ENCODE measurements around the gene ABO.
"Not testable (repeated sequence)": the region's sequence is repeated elsewhere in the genome, so short reads cannot be mapped to it uniquely, and the experiment has no call there.

The ABO gene

DNA sequence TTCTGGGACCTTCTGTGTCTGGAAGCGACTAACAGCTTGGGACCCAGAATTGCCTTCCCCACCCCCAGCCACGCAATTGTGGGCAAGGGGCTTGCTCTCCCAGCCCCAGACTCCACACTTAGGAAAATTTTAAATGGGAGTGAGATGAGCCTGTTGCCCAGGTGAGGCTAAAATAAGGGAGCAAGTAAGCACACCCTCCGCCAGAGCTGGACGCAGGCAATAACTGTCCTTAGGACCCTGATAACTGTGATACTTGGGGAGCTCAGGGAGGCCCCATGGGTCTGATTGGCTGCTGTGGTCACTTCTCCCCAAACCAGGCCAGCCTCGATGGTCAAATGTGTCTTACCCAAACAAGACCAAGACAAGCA, 13.3 kb downstream of the ABO start:
- no peak for DNase-seq

DNA sequence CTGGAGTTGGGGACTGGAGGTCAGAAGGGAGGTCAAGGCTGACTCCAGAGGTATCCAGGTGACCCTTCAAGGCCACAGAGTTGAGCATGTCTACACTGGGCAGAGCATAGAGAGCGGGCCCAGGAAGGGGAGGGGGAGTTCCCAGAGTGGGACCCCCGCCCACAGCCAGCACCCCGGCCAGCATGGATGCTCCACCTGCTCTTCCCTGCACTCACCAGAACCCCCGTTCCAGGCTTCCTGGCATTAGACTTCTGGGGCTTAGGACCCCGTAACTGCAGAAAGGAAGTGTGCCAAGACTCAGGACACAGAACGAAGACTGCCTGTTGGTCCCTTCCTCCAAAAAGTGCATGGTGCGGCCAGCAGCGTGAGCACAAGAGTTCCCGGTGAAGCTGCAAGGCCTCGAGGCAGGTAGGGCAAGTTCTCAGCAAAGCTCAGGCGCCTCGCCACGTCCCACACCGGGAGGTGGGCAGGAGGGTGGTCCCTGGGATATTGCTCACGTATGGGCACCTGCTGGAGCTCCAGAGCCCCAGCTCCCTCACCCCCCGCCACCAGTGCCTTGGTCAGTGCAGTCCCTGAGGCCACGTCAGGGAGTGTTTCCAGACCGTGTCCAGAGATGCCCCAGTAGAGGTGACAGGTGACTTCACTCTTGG, 13.8 kb downstream of the ABO start:
- no peak for DNase-seq

DNA sequence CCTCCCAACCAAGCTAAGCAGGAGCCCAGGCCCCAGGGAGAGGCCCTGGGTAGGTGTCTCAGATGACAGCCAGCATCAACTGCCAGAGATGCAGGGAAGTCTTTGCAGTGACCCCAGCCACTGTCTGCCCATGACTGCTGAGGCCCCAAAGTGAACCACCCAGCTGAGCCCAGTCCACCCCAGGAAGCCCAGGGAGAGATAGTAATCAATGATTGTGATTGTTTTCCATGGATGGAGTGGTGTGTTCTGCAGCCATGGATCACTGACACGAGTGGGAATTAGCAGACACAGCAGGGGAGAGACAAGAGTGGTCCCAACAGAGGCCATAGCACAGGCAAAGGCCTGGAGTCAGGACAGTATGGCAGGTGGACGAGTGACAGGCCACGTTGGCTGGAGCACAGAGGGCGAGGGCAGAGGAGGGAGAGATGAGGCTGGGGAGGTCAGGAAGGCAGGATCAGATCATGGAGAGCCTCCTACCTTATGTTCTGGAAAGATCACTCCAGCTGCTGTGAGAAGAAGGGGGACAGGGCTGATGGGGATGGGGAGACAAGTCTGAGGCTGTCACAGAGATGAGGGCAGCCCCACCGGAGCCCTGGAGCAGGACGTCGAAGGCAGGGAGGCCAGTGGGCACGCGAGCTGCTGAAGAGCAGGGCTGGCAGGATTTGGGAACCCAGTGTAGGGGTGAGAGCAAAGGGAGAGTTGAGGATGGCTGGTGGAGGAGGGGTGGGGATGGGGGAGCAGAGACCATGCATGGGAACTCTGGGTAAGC, 14.5 kb downstream of the ABO start:
- DNase-seq = no peak

DNA sequence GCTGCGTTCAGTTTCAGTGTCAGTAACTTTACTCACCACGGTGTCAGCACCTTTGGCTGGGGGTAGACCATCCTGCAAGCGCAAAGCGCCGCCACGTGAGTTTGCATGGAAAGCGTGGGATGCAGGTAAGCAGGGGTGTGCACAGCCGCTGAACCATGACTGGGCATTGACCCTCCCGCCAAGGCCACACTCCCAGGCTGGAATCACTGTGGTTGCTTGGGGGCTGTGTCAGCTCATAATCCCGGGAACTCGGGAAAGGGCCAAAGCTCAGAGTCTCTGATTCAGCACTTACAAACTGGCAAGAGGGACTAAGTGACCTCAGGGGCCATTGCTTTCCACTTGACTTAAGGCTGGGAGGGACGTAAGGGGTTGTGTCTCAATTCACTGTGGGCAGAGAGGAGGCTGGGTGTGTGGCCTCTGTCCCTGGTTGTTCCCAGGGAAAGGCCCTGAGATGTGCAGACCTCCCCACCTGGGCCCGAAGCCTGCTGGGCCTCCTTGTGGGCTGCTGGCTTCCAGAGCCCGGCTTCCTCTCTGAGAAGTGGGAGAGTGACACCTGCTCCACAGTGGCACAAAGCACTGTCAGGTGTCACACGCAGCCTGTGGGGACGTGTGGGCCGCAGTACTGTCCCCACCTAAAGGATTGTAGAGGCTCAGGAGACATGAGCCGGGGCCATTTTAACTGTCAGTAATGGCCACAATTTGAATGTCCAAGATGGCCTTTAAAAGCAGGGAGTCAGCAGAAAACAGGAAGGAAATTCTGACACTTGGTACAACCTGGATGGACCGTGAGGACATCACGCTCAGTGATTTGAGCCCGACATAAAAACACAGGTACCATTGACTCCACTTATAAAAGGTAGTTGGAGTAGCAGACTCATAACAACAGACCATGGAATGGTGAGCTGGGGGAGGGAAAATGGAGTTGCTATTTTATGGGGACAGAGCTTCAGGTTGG, 16.7 kb downstream of the ABO start:
- no peak for DNase-seq

DNA sequence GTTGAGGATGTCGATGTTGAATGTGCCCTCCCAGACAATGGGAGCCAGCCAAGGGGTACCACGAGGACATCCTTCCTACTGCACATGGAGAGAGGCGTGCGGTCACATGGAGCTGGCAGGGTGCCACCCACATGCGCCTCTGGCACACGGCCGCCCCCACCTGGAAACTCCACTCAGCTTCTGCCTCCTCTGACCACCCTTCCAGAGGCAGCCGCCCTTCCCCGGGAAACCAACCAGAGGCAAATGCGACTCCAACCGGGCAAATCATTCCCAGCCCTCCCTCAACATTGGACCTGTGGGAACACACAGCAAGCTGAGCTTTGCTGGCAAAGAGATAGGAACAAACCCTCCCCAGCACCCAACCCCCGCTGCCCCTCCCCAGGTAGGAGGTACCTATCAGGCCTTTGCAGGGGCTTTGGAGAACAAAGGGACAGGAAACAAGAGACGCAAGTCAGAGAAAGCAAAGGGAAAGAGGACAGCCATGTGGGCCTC, 17.5 kb downstream of the ABO start:
- DNase-seq = no peak

DNA sequence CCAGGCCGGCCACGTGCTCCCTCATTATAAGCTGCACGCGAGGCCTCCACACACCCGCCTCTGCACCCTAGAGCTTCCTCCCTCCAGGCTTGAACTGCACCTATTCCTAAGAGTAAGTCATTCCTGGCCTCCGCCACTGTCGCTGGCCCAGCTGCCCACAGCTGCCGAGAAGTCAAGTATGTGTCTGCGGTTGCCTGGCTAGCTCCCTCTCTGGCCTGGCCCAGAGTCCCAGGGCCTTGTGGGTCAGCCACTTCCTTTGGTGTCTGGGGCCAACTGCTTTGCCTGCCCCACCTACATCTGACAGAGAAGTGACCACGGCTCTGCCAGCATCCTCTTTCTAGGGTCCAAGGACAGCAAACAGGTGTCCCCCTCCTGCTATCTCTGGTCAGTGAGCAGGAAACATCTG, 18.3 kb downstream of the ABO start:
- no peak for DNase-seq

GRCh38 chr9:133256136-133256461, 18.9 kb downstream of the ABO start:
- no peak for DNase-seq

- DNase-seq = no peak
Observed at GRCh38 chr9:133255371-133256135, 19.4 kb downstream of the ABO start.

GRCh38 chr9:133254471-133254870, 20.5 kb downstream of the ABO start:
- no peak for DNase-seq

DNA sequence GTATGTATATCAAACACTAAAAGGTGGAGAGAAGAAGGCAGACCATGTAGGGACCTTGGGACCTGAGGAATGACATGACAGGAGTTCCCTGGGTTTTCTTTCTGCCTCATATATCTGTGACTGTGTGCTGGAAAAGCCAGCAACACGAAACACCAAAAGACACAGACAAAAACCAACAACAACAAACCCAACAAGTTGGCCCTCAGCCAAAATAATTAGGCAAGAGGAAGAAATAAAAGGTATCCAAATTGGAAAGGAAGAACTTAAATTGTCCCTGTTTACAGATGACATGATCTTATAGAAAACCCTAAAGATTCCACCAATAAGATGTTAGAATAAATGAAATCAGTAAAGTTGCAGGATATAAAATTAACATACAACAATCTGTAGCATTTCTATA, 21.7 kb downstream of the ABO start:
- no peak for DNase-seq

DNA sequence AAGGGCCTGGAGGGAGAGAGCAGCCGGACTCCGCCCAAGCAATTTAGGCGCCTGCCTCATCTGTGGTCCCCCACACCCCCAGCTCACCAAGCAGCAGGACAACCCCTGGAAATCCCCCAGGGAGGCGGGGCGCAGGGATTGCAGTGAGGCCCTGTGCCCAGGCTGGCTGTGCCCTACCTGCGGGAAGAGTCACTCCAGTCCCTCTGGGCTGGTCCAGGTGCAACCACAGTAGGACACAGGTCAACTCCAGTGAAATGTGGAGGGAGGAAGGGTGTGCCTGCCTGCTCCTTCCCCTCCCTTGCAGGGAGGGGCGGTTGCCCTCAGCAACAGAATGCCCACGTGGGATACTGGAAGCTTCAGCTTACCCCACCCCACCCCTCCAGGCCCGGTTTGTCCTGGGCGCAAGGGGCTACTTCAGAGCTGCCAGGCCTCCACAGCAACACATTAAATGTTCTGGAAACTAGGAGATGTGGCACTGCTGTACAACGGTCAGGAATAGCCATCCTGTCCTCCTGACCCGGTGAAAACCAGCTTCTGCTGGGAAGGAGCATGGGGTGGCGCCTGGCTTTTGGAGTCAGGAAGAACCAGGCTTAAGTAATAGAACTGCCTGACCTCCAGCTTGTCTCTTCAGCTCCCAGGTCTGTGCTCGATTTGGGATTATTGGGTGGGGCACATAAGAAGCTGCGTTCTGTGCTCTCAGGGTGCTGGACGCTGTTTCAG, 22.5 kb downstream of the ABO start:
- no peak for DNase-seq

DNA sequence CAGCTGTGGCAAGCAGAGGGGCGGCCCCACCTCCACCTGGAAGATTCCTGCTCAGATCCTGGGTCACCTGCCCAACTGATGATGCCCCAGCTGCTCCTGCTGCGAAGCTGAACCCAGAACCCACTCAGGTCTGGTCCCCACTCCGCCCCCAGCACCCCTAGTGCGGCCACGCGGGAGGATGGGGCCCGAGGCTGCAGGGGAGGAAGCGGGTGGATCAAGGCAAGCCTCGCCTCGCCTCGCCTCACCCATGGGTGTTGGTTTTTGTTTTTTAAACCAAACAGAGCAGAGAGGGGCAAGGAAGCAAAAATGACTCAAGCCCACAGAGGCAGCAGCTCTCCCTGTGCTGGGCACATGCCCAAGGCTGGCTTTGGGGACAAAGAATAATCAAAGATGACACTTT, 23.2 kb downstream of the ABO start:
- DNase-seq = no peak

- DNase-seq = not testable (repeated sequence)
Observed at GRCh38 chr9:133251221-133251620, 23.8 kb downstream of the ABO start.

DNA sequence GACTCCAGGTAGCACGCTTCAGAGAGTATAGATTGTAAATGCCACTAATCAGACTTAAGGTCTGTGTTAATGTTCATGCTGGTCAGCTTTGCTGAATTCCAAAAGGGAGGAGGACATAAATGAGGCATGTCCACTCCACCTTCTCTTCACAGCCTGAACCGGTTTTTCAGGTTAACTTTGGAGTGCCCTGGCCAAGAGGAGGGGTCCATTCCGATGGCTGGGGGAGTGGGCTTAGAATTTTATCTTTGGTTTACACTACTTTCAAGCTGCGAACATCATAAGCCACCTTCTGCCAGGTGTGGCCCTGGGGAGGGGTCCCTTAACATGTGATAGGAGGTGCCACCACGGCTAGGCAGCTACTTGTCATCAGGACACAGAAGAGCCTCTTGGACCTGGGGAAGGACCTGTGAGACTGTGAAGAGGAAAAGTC, 24.2 kb downstream of the ABO start:
- no peak for DNase-seq

GRCh38 chr9:133249337-133249736, 25.7 kb downstream of the ABO start:
- no peak for DNase-seq

- no peak for DNase-seq
Observed at GRCh38 chr9:133248726-133249295, 26.2 kb downstream of the ABO start.

DNA sequence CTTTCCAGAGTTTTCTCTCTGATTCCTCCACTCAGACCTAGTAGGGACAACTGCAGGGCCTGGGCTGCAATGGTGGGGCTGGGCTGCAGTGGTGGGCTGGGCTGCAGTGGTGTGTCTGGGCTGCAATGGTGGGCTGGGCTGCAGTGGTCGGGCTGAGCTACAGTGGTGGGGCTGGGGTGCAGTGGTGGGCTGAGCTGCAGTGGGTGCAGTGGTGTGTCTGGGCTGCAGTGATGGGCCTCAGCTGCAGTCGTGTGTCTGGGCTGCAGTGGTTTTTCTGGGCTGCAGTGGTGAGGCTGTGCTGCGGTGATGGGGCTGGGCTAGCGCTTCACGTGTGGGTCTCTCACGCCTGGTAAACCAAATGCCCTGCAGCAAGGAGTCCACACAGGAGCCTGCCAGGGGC, 27.4 kb downstream of the ABO start:
- no peak for DNase-seq

DNA sequence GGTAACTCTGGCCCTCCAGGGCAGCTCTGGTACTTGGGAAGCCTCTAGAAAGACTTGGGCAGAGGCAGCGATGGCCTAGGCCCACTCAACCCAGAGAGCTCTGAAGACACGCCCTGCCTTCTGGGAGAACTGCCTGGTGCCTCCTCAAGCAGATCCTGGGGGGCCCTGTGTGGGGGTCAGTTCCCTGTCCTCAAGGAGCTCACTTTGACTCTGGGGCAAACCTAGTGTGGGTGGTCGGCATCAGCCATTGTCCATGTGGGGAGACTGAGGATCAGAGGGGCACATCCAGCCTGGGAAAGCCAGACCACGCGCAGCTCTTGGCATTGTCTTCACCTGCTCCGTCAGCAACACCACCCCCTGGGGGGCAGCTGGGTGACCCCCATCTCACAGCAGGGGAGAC, 28.0 kb downstream of the ABO start:
- no peak for DNase-seq

GRCh38 chr9:133246562-133246961, 28.4 kb downstream of the ABO start:
- no peak for DNase-seq

DNA sequence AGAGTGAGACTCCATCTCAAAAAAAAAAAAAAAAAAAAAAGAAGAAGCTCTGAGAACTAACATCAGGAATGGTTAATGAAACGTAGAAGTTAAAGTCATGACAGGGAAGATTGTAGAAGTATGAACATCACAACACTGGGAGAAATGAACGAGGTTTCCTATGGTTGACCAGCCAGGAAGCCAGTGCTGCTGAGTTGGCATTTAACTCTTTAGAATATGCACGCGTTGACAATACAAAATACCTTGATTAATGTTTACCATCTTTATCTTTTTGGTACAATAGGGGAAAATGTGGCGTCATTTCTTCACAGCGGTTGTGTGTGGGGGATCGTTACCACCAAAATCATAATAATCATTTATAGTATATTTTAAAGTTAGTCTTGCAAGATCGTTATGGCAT, 32.0 kb downstream of the ABO start:
- DNase-seq = no peak

DNA sequence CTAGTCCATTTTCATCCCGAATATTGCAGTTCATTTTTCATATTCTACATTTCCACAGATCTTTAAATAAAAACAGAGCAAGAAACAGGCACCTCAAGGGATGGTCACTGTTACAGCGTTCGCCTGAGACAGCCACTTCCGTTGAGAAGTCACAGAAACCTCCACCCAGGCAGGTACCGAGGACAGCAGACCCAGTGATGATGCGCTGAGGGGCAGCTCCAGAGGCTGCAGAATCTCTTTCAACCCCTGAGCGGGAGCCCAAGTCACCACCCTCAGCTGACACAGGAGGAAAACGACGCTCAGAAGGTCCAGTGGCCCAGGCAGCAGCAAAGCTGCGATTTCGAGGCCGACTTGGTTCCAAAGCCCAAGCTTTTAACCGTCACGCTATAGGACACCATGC, 32.8 kb downstream of the ABO start:
- no peak for DNase-seq

Measured in activated CD4-positive, alpha-beta T cell treated with anti-CD3 and anti-CD28 coated beads, Interleukin-2, amount 50 U/mL, for 48 hours (primary cell).